Vagina (tissue), 2 donors: ENCODE results near the gene ARPC1B. TPM values are rescaled to one million over a fixed set of nuclear protein-coding genes. Genes with fewer than 3 reads are reported as not detected.

Source experiments
- DNase-seq, 2 donors: peaks; one replicate each; pipeline ENCODE4 v3.0.0-alpha.2; 2017; ENCODE audit errors: extremely low spot score in 2 of 2
- H3K27ac ChIP-seq: fragments of 200-600 bp; sonication (generic); one replicate; pipeline ENCODE4 v1.5.1; 2019
- H3K27me3 ChIP-seq: fragments of 200-600 bp; sonication (generic); one replicate; pipeline ENCODE4 v1.5.1; 2019
- H3K36me3 ChIP-seq, 2 donors: fragments of 200-600 bp; sonication (generic); one replicate each; pipeline ENCODE4 v1.5.1; 2017 to 2019
- H3K4me1 ChIP-seq: fragments of 200-600 bp; sonication (generic); one replicate; pipeline ENCODE4 v1.5.1; 2019
- H3K4me3 ChIP-seq, 2 donors: fragments of 200-600 bp; sonication (generic); 1 replicate in 1 of 2; 2 replicates in 1 of 2; pipeline ENCODE4 v1.5.1; 2016 to 2019
- H3K9me3 ChIP-seq: fragments of 200-600 bp; sonication (generic); one replicate; pipeline ENCODE4 v1.5.1; 2019
- CTCF ChIP-seq, 3 experiments: fragments of 450-650 bp in 2 of 3; fragments of 200-600 bp in 1 of 3; sonication (generic) in 1 of 3; IDR thresholded peaks; one replicate each; pipeline ENCODE4 v1.5.1; 2017 to 2019; ENCODE audit warnings: antibody characterized with exemption in 3 of 3, mild to moderate bottlenecking in 2 of 3, moderate library complexity in 2 of 3
- POLR2A ChIP-seq, 2 donors: fragments of 450-650 bp; IDR thresholded peaks; one replicate each; pipeline ENCODE4 v1.6.1; 2017; ENCODE audit warnings: antibody characterized with exemption in 2 of 2, mild to moderate bottlenecking in 2 of 2, moderate library complexity in 2 of 2
- POLR2AphosphoS5 ChIP-seq, 2 donors: sonication (generic); formaldehyde crosslinking; IDR thresholded peaks; one replicate each; pipeline ENCODE4 v1.9.0; 2017; ENCODE audit warnings: antibody characterized with exemption in 2 of 2, mild to moderate bottlenecking in 2 of 2, low read depth in 1 of 2; ENCODE audit not compliant: insufficient read depth in 1 of 2
- intact Hi-C: fragments of 100-400 bp; cut with DNase I; formaldehyde crosslinking; loops from one replicate; pipeline ENCODE4 v1.15.1; 2023
- total RNA-seq: library from RNA; depleted of rRNA; stranded (reverse); fragments of >200 nt; gene quantifications from one replicate; pipeline ENCODE4 v1.2.3, GENCODE V29; 2016

The ARPC1B gene
- total RNA-seq, 1 donor from 2014 or later = 114 TPM

GRCh38 chr7:99362801-99363200, 11.7 kb upstream of the ARPC1B start:
- Histone ChIP-seq H3K36me3 (peaks cover 0 to 87% of the 10 kb centered on the region in 2 donors), H3K27ac (no peak overlapping the region)

GRCh38 chr7:99363286-99363685, 11.2 kb upstream of the ARPC1B start:
- TF ChIP-seq CTCF (IDR thresholded peaks at IDR 0.05) (no peak), POLR2AphosphoS5 (IDR thresholded peaks at IDR 0.05; ENCODE audit: insufficient read depth in 1 of 2, low read depth in 1 of 2) (no peak), POLR2A (IDR thresholded peaks at IDR 0.05) (no peak)
- H3K4me1 ChIP-seq = no peaks in the 10 kb centered on the region
- H3K27me3 ChIP-seq = no peaks in the 10 kb centered on the region
- no peaks in the 10 kb centered on the region for H3K9me3 ChIP-seq
- H3K4me3 ChIP-seq = no peak overlapping the region
- peaks cover 0 to 82% of the 10 kb centered on the region in 2 donors for H3K36me3 ChIP-seq
- H3K27ac ChIP-seq = no peak overlapping the region
- intact Hi-C loops = no loop called here
- DNase-seq = no peak

More at GRCh38 chr7:99362801-99363200, 11.7 kb upstream of the ARPC1B start:
- no peak for TF ChIP-seq CTCF (IDR thresholded peaks at IDR 0.05)
- no peak for TF ChIP-seq POLR2AphosphoS5 (IDR thresholded peaks at IDR 0.05; ENCODE audit: insufficient read depth in 1 of 2, low read depth in 1 of 2)
- intact Hi-C loops = no loop called here
- no peak overlapping the region for H3K4me3 ChIP-seq
- no peak for DNase-seq
- no peaks in the 10 kb centered on the region for H3K9me3 ChIP-seq
- H3K4me1 ChIP-seq = no peaks in the 10 kb centered on the region
- H3K27me3 ChIP-seq = no peaks in the 10 kb centered on the region

GRCh38 chr7:99365318-99366141, 9.0 kb upstream of the ARPC1B start:
- intact Hi-C loops = no loop called here
- Histone ChIP-seq H3K27ac (no peak overlapping the region), H3K9me3 (no peaks in the 10 kb centered on the region), H3K4me1 (peaks cover 5% of the 10 kb centered on the region), H3K4me3 (no peak overlapping the region), H3K27me3 (no peaks in the 10 kb centered on the region), H3K36me3 (peaks cover 0 to 60% of the 10 kb centered on the region in 2 donors)
- DNase-seq = no peak
- no peak for TF ChIP-seq POLR2A (IDR thresholded peaks at IDR 0.05)
- peak in 1 of 2 donors; percentile 23 for TF ChIP-seq POLR2AphosphoS5 (IDR thresholded peaks at IDR 0.05; ENCODE audit: insufficient read depth in 1 of 2, low read depth in 1 of 2)
- TF ChIP-seq CTCF (IDR thresholded peaks at IDR 0.05) = peak; percentile 25 to 36 (median 35)

GRCh38 chr7:99366646-99367045, 7.9 kb upstream of the ARPC1B start:
- TF ChIP-seq POLR2AphosphoS5 (IDR thresholded peaks at IDR 0.05; ENCODE audit: insufficient read depth in 1 of 2, low read depth in 1 of 2) (no peak), POLR2A (IDR thresholded peaks at IDR 0.05) (no peak), CTCF (IDR thresholded peaks at IDR 0.05) (no peak)
- H3K27me3 ChIP-seq = no peaks in the 10 kb centered on the region
- no peak overlapping the region for H3K4me3 ChIP-seq
- DNase-seq = no peak
- no peaks in the 10 kb centered on the region for H3K9me3 ChIP-seq
- intact Hi-C loops = no loop called here
- H3K4me1 ChIP-seq = peaks cover 5% of the 10 kb centered on the region
- H3K36me3 ChIP-seq = peaks cover 0 to 51% of the 10 kb centered on the region in 2 donors
- no peak overlapping the region for H3K27ac ChIP-seq

- Histone ChIP-seq H3K36me3 (peaks cover 0 to 38% of the 10 kb centered on the region in 2 donors), H3K9me3 (no peaks in the 10 kb centered on the region), H3K27me3 (no peaks in the 10 kb centered on the region), H3K4me3 (no peak overlapping the region), H3K27ac (no peak overlapping the region), H3K4me1 (peaks cover 5% of the 10 kb centered on the region)
- TF ChIP-seq CTCF (IDR thresholded peaks at IDR 0.05) = no peak
- intact Hi-C loops = no loop called here
- DNase-seq = no peak
These were observed 5.7 kb upstream of the ARPC1B start for GRCh38 chr7:99368750-99369389.
